CD4-positive, alpha-beta T cell (primary cell): ENCODE data around the gene C2CD4D. TPM values are rescaled to one million over a fixed set of nuclear protein-coding genes. Genes with fewer than 3 reads are reported as not detected.
"Not testable (repeated sequence)": the region's sequence is repeated elsewhere in the genome, so short reads cannot be mapped to it uniquely, and the experiment has no call there.

ENCODE experiments used
- ATAC-seq: fragments of 200-7000 bp; cut with Tn5 transposase; one replicate; pipeline ENCODE4 v1.10.0; 2022; ENCODE audit warnings: mild to moderate bottlenecking; ENCODE audit not compliant: poor library complexity
- CTCF ChIA-PET: fragments of 350-600 bp; sonication (Branson Sonifier 250); formaldehyde crosslinking; loops from one replicate; lab custom pipeline; 2021; ENCODE audit warnings: antibody characterized with exemption, inconsistent platforms; lab: Charles Lee
- POLR2A ChIA-PET: fragments of 350-600 bp; sonication (Branson Sonifier 250); formaldehyde crosslinking; loops from one replicate; lab custom pipeline; 2021; ENCODE audit warnings: antibody characterized with exemption, inconsistent platforms; lab: Charles Lee
- DNase-seq, 14 experiments: peaks; one replicate each; pipeline ENCODE4 v3.0.0-alpha.2; 2013 to 2020; ENCODE audit warnings: mixed read lengths in 2 of 14
- H3K27ac ChIP-seq, 2 donors: one replicate each; pipeline versions ENCODE4 v1.5.1 to v1.7.0; 2013; ENCODE audit warnings: low read length in 2 of 2, low read depth in 1 of 2, mild to moderate bottlenecking in 1 of 2
- H3K27me3 ChIP-seq, 2 experiments: 1 replicate in 1 of 2; 2 replicates in 1 of 2; pipeline versions ENCODE4 v1.6.1 to v1.7.0; 2013; ENCODE audit warnings: low read length in 2 of 2, control low read depth in 1 of 2, mild to moderate bottlenecking in 1 of 2, moderate library complexity in 1 of 2; ENCODE audit not compliant: insufficient read depth in 2 of 2, control insufficient read depth in 1 of 2
- H3K36me3 ChIP-seq: one replicate; pipeline ENCODE4 v1.6.1; 2013; ENCODE audit warnings: low read length, control low read depth; ENCODE audit not compliant: insufficient read depth
- H3K4me1 ChIP-seq: one replicate; pipeline ENCODE4 v1.6.1; 2013; ENCODE audit warnings: low read length, control low read depth; ENCODE audit not compliant: insufficient read depth
- H3K4me3 ChIP-seq: one replicate; pipeline ENCODE4 v1.5.1; 2013; ENCODE audit warnings: mild to moderate bottlenecking, low read length, moderate library complexity
- H3K9me3 ChIP-seq, 2 experiments: 1 replicate in 1 of 2; 2 replicates in 1 of 2; pipeline versions ENCODE4 v1.6.1 to v1.7.0; 2013; ENCODE audit warnings: low read length in 2 of 2, mild to moderate bottlenecking in 2 of 2, control low read depth in 1 of 2, moderate library complexity in 1 of 2; ENCODE audit not compliant: control insufficient read depth in 1 of 2, insufficient read depth in 1 of 2
- H3K27ac Mint-ChIP-seq: one replicate; pipeline ENCODE4 v1.8.0; 2020; ENCODE audit warnings: mixed read lengths
- H3K27me3 Mint-ChIP-seq: one replicate; pipeline ENCODE4 v1.8.0; 2021; ENCODE audit warnings: mixed read lengths
- H3K36me3 Mint-ChIP-seq: one replicate; pipeline ENCODE4 v1.8.0; 2021; ENCODE audit warnings: low read depth, mixed read lengths
- H3K4me1 Mint-ChIP-seq: one replicate; pipeline ENCODE4 v1.8.0; 2021; ENCODE audit warnings: low read depth, mixed read lengths
- H3K4me3 Mint-ChIP-seq: one replicate; pipeline ENCODE4 v1.8.0; 2020; ENCODE audit warnings: mild to moderate bottlenecking, mixed read lengths
- H3K9me3 Mint-ChIP-seq: one replicate; pipeline ENCODE4 v1.8.0; 2020; ENCODE audit warnings: mixed read lengths
- intact Hi-C, 2 experiments: fragments of 100-400 bp; cut with DNase I in 1 of 2; cut with micrococcal nuclease in 1 of 2; formaldehyde crosslinking; loops; one replicate each; pipeline versions ENCODE4 v1.15.1 to v1.9.0; 2023 to 2025; cut with DNase I, micrococcal nuclease
- total RNA-seq, 174 experiments: library from RNA in 2 of 174; stranded (reverse) in 2 of 174; gene quantifications; one replicate each; pipeline ENCODE4 v1.2.3 and lab custom pipeline; 2021 to 2026
- TF ChIP-seq, protein P1 (sequence below): fragments of 200-600 bp; IDR thresholded peaks from one replicate; pipeline ENCODE4 v1.8.0; 2022; ENCODE audit warnings: antibody characterized with exemption, mild to moderate bottlenecking

The C2CD4D gene
- total RNA-seq, 2 experiments from 2014 or later, result 0.75 to 0.88 TPM

DNA sequence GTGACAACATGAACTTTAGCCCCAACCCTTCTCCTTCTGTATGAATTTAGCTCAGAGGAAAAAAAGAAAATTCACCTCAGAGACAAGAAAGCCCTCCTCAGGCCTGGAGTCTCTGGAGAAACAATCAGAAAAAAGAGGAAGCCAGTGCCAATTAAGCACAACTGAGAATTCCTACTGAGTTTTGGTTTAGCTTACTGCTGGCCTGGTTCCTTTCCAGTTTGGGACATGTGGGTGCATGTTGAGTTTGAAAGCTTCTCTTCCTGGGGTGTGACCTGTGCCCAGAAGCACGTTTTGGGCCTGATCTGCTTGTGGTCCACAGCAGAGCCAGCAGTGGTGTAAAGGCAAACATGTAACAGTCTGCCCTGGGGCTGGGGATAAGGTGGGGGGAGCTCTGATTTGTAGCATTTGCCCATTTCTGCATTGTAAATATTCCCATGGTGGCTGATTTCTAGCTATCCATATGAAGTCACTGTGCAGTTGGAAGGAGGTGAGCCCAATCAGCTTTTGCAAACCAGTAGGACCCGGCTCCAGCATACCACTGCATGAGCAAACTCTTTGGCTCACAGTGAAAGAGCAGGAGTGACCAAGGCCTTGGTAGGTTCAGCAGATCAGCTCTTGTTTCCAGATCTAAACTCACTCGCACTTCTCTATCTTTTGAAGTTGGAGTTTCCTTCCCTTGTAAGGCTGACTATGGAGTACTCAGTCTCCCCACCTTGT, 18.6 kb upstream of the C2CD4D start:
- DNase-seq (no peak), ATAC-seq (no peak)
- TF ChIP-seq, protein P1, sequence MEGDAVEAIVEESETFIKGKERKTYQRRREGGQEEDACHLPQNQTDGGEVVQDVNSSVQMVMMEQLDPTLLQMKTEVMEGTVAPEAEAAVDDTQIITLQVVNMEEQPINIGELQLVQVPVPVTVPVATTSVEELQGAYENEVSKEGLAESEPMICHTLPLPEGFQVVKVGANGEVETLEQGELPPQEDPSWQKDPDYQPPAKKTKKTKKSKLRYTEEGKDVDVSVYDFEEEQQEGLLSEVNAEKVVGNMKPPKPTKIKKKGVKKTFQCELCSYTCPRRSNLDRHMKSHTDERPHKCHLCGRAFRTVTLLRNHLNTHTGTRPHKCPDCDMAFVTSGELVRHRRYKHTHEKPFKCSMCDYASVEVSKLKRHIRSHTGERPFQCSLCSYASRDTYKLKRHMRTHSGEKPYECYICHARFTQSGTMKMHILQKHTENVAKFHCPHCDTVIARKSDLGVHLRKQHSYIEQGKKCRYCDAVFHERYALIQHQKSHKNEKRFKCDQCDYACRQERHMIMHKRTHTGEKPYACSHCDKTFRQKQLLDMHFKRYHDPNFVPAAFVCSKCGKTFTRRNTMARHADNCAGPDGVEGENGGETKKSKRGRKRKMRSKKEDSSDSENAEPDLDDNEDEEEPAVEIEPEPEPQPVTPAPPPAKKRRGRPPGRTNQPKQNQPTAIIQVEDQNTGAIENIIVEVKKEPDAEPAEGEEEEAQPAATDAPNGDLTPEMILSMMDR, result no peak
- no peak overlapping the region for H3K4me3 ChIP-seq
- intact Hi-C loops, result no loop called here
- H3K36me3 ChIP-seq, result no peaks in the 10 kb centered on the region
- no peaks in the 10 kb centered on the region for H3K9me3 Mint-ChIP-seq
- H3K9me3 ChIP-seq, result no peaks in the 10 kb centered on the region
- no peak overlapping the region for H3K4me3 Mint-ChIP-seq
- ChIA-PET CTCF (interaction anchor here (1.4 kb wide), 1 partner anchor 21 kb away, joined by 4 read pairs; no protein-coding TSS in a partner anchor), POLR2A (interaction anchor here (0.5 kb wide), 1 partner anchor 67 kb away, joined by 3 read pairs; no protein-coding TSS in a partner anchor)
- no peaks in the 10 kb centered on the region for H3K36me3 Mint-ChIP-seq
- H3K27me3 Mint-ChIP-seq, result no peaks in the 10 kb centered on the region
- no peak overlapping the region for H3K27ac ChIP-seq
- H3K4me1 ChIP-seq, result no peaks in the 10 kb centered on the region
- H3K4me1 Mint-ChIP-seq, result no peaks in the 10 kb centered on the region
- no peaks in the 10 kb centered on the region for H3K27me3 ChIP-seq
- no peak overlapping the region for H3K27ac Mint-ChIP-seq

DNA sequence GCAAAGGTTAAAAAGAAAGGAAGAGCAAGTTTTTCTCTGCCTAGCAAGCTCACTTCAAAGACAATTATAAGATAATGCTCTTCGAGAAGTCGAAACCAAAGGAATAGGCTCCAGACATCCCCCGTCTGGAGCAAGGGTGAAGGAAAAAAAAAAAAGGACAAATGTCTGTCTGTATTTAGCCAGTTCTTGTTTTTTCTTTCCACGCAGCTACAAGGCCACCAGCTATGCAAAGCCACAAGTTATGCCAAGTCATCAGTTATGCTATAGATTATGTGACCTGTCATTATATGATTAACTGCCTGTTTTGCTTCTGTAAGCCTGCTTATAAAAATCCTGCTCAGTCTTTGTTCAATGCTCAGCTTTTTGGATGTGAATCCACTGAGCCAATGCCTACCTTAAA, 16.3 kb upstream of the C2CD4D start:
- Histone ChIP-seq H3K27me3 (no peaks in the 10 kb centered on the region), H3K4me3 (no peak overlapping the region), H3K4me1 (no peaks in the 10 kb centered on the region), H3K9me3 (no peaks in the 10 kb centered on the region), H3K27ac (no peak overlapping the region), H3K36me3 (no peaks in the 10 kb centered on the region)
- Mint-ChIP-seq H3K27me3 (no peaks in the 10 kb centered on the region), H3K27ac (no peak overlapping the region), H3K9me3 (no peaks in the 10 kb centered on the region), H3K36me3 (no peaks in the 10 kb centered on the region), H3K4me1 (no peaks in the 10 kb centered on the region), H3K4me3 (no peak overlapping the region)
- CTCF ChIA-PET, result no interaction called here
- DNase-seq (no peak), ATAC-seq (no peak)
- intact Hi-C loops, result no loop called here
- TF ChIP-seq, protein P1, result no peak
- POLR2A ChIA-PET, result no interaction called here

- POLR2A ChIA-PET, H3K9me3 Mint-ChIP-seq, H3K36me3 ChIP-seq, H3K4me1 Mint-ChIP-seq, H3K36me3 Mint-ChIP-seq, H3K4me3 Mint-ChIP-seq, H3K4me1 ChIP-seq, CTCF ChIA-PET, H3K27ac ChIP-seq, H3K27me3 Mint-ChIP-seq, DNase-seq, intact Hi-C loops, ATAC-seq, H3K27ac Mint-ChIP-seq, H3K4me3 ChIP-seq, H3K27me3 ChIP-seq, H3K9me3 ChIP-seq: not testable (repeated sequence)
Observed at GRCh38 chr1:151855516-151855915, 15.9 kb upstream of the C2CD4D start.

GRCh38 chr1:151854658-151855057, 15.0 kb upstream of the C2CD4D start:
- Mint-ChIP-seq H3K27me3 (no peaks in the 10 kb centered on the region), H3K4me1 (no peaks in the 10 kb centered on the region), H3K4me3 (no peak overlapping the region), H3K9me3 (no peaks in the 10 kb centered on the region), H3K27ac (no peak overlapping the region), H3K36me3 (no peaks in the 10 kb centered on the region)
- H3K9me3 ChIP-seq, result no peaks in the 10 kb centered on the region
- ChIA-PET POLR2A (interaction anchor here (0.6 kb wide), 1 partner anchor 554 kb away, joined by 3 read pairs; no protein-coding TSS in a partner anchor), CTCF (no interaction called here)
- intact Hi-C loops, result no loop called here
- DNase-seq (no peak), ATAC-seq (no peak)
- H3K4me1 ChIP-seq, result no peaks in the 10 kb centered on the region
- peaks cover 3% of the 10 kb centered on the region for H3K36me3 ChIP-seq
- no peaks in the 10 kb centered on the region for H3K27me3 ChIP-seq
- TF ChIP-seq, protein P1, result no peak
- H3K4me3 ChIP-seq, result no peak overlapping the region
- H3K27ac ChIP-seq, result no peak overlapping the region
